GM19452 (cell line): ENCODE results near the gene HTR2B.
"Not testable (repeated sequence)": the region's sequence is repeated elsewhere in the genome, so short reads cannot be mapped to it uniquely, and the experiment has no call there.

Experiments used
- ATAC-seq: cut with Tn5 transposase; IDR thresholded peaks from one replicate; pipeline ENCODE4 v1.9.1; 2021; ENCODE audit not compliant: unreplicated experiment

HTR2B gene

DNA sequence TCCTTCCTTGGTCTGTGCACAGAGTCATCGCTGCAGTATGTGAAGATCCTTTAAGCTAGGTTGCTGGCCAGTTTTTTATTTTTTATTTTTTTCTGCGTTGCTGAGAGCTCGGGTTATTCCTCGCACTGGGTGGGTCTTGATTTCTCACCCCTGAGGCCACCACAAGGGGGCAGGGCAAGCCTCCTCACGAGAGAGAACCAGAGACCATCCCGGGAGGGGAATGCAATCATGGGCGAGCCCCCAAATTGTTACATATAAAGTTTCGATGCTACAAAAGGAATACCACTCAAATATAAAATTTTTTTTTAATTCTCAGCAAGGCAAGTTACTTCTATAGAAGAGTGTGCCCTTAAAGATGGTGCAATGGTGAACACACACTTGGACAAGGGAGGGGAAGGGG is 24.9 kb downstream of the HTR2B start:
- ATAC-seq, result no peak

DNA sequence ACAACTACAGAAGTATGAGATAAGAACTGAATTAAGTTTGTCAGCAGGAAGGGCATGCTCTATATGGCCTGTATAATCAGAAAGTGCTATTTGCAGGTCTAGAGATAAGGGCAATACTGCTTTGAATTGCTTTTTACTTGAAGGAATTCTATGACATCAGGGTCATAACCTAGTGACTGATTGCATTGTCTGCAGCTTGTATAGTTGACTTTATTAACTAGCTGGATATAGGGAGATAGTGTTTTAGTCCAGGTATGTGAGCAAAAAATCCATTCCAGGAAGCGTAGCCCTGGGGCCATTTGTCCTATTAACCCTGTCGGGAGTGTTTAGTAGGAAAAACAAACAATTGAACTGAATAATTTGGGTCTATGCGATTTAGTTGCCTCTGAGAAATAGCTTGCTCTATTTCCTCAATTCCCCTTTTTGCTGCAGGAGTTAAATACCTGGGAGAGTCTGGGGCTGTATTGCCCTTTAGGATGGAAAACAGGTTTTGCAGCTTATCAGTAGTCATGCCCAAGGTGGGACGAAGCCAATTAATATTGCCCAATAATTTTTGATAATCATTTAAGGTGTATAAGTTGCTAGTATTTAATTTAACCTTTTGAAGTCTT is 30.0 kb downstream of the HTR2B start:
- ATAC-seq, result no peak

DNA sequence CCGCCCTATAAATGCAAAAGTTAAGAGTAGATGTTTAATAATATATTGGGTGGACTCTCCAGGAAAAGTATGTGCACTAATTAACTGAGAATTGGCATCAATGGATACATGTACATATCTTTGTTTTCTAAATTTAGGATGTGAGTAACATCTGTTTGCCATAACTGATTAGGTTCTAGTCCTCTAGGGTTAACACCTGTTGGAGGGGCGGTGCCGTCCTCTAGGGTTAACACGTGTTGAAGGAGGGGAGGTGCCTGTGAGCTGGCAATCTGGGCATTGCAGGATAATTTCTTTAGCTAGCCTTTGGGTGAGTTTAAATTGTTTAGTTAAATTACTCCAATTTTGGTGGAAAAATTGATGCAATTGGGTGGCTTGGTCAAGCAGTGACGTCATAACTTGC is 30.9 kb downstream of the HTR2B start:
- ATAC-seq, result no peak

DNA sequence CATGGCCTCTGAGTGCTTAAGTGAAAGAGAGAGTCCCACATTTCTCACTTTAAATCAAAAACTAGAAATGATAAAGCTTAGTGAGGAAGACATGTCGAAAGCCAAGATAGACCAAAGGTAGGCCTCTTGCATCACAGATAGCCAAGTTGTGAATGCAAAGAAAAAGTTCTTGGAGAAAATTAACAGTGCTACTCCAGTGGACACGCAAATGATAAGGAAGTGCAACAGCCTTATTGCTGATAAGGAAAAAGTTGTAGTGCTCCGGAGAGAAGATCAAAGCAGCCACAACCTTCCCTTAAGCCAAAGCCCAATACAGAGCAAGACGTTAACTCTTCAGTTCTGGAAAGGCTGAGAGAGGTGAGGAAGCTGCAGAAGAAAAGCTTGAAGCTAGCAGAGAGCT is 36.1 kb downstream of the HTR2B start:
- no peak for ATAC-seq

DNA sequence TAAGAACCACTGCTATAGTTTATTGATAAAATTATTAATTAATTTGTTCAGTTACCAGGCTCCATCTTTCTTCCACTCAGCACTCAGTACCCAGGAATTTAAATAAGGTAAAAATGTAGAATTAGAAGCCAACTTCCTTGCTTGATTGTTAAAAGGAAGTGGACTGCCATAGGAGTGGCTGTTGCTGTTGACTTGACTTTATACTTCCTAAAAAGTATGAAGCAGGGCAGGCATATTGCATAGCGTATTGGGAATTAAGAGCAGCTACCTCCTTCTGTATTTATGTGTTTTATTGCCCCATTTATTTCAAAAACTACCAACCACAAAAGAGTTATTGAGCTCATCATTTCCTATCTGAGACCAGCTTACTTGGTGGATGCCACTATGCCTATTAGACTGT is 40.3 kb downstream of the HTR2B start:
- ATAC-seq, result no peak

DNA sequence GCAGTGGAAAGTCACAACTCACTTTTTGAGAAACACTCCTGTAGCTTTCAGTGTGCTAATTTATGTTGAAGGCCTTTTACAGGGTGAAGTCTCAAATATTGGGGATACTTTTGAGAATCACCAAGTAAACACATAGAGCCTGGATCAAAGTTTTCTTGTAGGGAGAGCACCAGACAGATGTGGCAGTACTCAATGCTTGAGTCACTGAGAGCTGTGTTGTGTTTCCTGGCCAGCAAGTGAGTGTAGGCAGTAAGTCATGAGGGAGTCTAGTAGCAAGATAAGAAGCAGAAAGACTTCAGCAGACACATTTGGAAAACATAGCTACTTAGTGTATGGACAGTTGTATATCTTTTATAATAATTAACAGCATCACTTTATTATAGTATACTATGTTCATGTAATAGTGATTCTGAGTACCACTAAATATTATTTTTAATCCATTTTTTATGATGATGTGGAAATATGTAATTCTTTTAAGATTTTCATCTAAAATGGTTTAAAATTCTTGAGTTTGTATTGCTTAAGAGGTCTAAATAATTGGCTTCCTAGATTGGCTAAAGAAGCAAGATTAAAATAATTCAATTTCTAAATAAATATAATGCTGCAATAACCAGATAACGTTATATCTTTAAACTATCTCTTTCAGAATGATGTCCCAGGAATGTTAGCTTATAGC is 55.3 kb downstream of the HTR2B start:
- ATAC-seq, result no peak

DNA sequence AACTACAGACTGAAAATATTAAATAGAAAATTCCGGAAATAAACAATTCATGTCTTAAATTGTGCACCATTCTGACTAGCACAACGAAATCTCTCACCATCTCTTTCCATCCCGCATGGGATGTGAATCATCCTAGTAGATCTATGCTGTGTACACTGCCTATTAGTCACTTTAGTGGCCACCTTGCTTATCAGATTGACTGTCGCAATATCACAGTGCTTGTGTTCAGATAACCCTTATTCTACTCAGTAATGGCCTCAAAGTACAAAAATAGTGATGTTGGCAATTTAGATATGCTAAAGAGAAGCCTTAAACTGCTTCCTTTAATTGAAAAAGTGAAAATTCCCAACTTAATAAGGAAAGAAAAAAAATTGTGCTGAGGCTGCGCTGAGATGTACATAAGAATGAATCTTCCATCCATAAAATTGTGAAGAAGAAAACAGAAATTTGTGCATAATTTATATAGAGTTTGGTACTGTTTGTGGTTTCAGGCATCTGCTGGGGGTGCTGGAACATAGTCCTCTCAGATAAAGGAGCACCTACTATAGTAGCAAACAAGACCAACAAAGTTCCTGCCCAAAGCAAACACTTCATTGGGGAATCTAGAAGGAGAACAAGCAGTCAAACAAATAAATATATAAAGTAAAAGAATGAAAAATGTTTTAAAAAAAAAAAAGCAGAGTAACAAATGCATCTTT is 56.2 kb downstream of the HTR2B start:
- ATAC-seq, result no peak

DNA sequence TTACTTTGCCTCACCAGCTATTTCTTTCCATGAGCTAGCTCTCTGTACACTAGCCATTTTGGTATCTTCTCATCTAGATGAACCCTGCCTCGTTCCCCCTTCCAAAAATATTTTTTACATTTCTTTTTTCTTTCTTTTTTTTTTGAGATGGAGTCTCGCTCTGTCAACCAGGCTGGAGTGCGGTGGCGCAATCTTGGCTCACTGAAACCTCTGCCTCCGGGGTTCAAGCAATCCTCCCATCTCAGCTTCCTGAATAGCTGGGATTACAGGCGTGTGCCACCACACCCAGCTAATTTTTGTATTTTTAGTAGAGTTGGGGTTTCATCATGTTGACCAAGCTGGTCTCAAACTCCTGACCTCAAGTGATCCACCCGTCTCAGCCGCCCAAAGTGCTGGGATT is 57.3 kb downstream of the HTR2B start:
- not testable (repeated sequence) for ATAC-seq

DNA sequence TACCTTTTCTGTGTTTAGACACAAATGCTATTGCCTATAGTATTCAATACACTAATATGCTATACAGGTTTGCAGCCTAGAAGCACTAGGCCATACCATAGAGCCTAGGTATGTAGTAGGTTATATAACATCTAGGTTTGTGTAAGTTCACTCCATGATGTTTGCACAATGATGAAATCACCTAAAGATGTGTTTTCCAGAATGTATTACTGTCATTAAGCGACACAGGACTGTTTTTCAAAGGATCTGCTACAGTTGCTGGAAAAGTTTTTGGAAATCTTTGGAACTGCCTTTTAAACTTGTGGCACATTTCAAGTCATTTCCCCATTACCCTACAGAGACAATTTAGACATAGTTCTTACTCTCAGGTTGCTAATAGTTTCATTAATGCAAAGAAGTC is 58.9 kb downstream of the HTR2B start:
- no peak for ATAC-seq

DNA sequence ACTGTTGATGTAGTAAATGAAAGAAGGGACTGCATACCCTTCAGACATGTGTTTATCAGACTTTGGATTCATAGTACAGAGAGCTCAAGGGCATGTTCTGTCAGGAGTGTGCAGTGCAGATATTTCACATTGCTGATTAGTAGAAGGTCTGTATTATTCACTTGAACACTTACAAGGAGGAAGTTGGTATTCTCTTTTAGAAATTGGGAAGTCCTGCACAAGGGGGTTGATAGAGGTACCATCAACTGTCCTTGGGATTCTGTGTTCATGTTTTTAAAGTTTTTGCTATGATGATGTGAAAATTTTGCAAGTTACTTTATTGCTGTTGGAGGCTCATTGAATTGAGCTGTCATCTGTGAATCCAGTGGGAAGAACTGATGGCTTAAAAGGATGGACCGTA is 61.5 kb downstream of the HTR2B start:
- no peak for ATAC-seq

DNA sequence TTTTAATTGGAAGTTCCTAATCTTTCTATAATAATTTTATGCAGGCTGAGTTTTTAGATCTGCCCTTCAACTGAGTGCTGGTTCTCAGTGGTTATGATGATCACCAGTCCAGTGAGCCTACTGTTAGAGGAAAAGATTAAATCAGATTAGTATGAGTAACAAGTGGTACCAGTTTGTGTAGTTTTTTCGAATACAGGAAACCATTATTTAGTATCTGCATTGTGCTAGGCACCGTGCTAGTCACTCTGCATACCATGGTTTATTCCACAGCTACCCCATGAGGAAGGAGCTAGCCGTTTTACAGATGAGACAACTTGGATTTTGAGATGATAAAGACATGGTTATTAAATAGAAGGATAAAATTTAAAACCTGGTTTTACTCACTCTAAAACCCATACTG is 62.1 kb downstream of the HTR2B start:
- ATAC-seq, result no peak

DNA sequence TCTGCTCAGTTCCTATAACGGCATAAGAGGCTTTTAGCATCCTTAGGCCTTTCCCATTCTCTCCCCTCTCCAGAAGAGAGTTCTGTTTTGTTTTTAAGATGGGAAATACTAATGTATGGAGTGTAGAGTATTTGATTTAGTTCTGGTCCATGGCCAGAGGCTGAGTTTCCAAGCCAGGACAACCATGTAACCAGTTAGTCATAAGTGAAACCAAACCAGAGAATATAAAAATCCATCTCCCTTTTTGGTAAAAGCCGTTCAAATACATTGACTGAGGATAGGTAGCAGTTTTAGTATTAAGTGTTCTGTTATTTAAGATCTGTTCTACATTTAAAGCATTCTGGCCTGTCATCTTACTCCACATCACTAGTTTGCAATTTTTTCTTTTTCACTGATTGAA is 65.1 kb downstream of the HTR2B start:
- ATAC-seq, result no peak

DNA sequence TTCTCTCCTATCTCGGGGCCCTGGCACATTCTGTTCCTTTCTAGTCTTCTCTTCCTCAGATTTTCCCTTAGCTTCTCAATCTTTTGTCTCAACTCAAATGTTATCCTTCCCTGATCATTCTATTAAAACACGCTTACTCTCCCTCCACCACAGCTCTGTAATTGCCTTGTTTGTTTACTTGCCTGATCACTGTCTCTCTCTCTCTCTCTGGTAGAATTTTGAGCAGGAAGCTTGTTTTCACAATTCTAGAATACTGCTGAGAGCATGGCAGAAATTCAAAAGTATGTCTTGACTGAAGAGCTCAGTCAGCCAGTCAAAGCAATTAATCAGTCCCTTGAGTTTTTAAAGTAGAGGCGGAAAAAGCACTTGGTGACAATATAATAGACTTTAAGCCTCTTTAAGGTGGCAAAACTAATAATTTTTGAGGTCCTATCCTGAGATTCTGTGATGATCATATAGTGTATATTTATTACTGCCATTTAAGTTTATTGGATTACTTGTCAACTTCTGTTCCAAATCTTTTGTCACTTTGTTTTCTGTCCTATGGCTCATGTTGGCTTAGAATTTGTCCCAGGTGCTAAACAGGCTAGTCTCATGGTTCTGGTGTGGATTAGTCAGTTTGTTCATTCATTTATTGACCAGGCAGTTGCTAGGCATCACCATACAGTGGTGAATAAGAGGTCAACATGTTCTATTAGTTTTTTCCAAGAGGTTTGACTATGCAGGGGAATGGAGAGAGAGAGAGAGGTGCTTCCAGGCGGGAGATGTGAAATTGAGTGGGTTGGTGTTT is 65.9 kb downstream of the HTR2B start:
- ATAC-seq, result no peak
